AG08395 (cell line): ENCODE measurements around the gene RGPD5.
"Not testable (repeated sequence)": the region's sequence is repeated elsewhere in the genome, so short reads cannot be mapped to it uniquely, and the experiment has no call there.

ENCODE experiments used
- DNase-seq: peaks from one replicate; pipeline ENCODE4 v3.0.0; 2012; ENCODE audit warnings: mixed read lengths, low spot score

RGPD5 gene

DNA sequence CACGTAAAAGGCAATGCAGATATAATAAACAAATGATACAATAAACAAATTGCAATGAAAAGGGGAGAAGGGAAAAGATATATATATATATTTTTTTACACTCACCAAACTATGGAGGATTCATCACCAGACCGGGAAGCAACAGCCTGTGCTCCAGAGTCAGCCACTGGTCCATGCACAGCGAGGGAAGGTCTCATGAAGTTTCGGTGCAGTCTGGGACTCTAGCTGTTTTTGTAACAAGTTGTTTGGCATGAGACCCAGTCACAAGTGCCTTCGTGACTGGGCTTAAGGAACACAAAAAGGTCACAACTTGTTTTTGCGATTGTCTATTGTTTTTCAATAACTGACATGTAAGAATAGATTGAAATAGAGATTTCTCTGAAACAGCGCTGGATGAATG lies 99.6 kb downstream of the RGPD5 start:
- DNase-seq, result not testable (repeated sequence)

DNA sequence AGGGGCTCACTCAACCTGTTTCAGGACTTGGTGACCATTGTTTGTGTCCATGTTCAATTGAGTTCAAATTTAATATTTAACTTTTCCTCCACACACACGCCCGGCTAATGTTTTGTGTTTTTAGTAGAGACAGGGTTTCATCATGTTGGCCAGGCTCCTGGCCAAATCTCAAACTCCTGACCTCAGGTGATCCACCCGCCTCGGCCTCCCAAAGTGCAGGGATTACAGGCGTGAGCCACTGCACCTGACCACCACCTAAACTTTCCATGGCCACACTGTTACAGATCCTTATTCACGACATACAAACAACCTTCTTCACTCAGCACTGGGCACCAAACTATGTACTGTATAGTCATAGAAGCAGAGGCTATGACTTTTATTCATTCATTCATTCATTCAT lies 100.0 kb downstream of the RGPD5 start:
- DNase-seq, result not testable (repeated sequence)

DNA sequence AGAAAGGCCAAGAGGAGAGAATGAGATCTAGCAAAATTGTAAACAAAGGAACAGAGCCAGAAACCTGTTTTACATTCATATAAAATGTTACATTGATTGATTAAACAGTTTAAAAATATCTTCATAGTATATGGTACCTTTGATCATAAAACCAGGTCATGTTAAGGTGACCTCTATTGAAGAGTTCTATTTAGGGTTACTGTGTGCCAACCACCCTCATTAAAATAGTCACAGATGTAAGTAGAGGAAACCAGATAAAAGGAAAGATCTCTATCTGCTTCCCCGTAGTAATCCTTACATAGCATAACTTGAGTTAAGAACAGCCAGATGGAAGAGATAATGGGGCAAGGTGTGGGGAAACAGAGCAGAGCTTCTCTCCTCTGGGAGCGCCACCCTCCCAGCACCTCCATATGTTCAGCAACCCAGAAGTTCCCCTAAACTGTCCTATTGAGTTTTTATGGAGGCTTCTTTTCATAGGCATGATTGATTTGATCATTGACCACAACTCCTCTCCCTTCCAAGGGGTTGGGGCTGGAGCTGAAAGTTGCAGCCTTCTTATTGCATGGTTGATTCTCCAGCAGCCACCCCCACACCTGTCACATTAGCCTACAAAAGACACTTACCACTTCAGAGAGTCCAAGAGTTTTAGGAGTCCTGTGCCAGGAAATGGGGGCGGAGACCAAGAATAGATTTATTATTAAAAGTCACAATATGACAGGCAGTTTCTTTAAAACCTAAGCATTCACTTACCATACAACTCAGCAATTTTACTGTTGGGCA lies 101.2 kb downstream of the RGPD5 start:
- not testable (repeated sequence) for DNase-seq

DNA sequence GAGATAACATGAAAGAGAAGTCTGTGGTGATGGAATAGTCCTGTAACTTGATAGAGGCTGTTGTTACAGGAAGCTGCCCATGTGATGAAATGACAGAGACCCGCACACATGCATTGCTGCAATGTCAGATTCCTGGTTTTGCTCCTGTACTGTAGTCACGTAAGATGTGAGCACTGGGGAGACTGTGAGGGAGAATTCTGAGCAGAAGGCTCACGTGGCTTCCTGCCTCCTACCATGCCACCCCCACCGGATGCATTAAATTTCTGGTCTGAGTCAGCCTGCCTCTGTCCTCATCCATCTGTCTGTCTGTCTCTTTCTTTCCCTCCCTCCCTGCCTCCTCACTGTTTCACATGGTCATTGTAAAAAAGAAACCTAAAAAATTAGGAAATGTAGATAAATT lies 102.1 kb downstream of the RGPD5 start:
- DNase-seq, result not testable (repeated sequence)

DNA sequence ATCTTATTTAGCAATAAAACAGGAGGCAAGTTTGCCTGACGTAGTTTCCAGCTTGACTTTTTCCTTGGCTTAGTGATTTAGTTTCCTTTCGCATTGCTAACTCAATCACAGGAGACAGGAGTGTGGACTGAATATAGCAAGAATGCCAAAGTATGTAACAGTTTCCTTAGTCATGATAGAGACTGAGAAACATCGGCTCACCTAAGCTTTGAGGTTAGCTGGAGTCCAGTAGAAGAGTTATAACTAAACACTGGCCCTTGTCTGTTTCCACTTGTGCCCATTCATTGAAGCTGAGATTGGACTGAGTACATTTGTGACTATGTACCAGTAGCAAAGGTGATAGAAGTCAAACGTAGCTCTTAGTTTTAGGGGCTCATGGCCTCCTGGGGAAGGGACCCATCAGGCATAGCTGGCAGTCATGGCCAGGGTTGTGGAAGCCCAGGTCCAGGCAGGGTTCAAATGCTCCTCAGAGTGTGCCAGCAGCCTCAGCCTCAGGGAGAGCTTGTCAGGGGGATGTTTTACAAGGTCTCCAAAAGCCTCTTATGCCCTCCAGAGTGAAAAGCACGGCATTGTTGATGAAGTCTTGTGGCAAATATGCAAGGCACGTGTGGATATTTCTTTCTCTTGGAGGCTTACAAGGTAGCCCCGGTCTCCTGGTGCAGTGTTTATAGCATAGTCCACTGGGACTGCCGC lies 103.8 kb downstream of the RGPD5 start:
- DNase-seq, result not testable (repeated sequence)

DNA sequence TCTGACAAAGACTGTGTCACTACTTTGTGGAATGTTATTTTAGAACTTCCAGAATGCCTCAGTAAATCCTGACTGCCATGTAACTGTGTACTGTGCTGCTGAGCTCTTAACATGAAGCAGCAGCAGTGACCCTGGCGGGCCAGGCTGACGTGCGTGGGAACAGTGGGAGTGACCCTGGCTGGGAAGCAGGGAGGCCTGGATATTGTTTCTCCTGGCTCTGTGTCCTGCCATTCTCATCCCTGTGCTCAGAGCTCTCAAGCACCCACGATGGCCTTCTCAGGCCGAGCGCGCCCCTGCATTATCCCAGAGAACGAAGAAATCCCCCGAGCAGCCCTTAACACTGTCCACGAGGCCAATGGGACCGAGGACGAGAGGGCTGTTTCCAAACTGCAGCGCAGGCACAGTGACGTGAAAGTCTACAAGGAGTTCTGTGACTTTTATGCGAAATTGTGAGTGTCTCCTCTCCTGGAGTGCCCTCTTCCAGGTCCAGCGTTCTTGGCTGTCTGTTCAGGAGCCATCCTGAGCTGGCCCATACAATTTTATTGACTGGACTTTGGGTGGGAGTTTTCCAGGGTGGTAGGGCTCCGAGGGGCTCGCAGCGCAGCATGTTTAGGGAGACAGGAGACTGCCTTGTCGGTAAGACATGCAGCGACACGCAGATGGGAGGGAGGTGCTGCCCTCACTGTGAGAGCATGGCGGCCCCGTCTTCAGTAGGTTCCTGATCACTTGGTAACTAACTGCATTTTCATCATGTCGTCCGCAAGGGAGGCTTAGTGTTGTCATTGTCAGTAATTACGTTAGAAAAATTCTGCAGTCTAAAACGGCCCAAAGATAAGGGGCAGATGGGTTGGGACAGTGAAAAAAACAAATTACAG lies 104.6 kb downstream of the RGPD5 start, which contains the start of gene LIMS3:
LIMS3 (plus strand) TSS at position 227 of the 875 bp plus-strand sequence; CDS start at position 268, 41 bp downstream.
- DNase-seq, result not testable (repeated sequence)

DNA sequence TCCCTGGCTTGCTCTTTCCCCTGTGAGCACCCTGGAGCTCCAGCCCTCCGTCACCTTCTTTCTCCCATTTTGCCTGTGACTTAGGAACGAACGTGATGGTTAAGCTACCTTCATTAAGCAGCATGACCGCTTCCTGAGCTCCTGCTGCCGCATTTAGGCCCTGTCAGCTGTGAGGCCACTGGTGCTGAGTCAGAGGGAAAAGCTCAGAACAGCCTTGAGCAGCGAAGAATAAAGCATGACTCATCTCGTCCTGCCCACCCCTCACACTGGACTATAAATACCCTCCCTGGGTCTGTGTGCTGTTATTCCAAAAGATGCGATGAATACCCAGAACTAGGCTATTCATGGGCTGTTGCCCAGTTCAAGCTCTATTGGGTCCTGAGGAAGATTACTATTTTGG lies 111.7 kb downstream of the RGPD5 start:
- DNase-seq, result not testable (repeated sequence)
